GM21723 (cell line): ENCODE data around the gene HSPH1.

Experiments used
- ATAC-seq: cut with Tn5 transposase; IDR thresholded peaks from one replicate; pipeline ENCODE4 v1.9.1; 2021; ENCODE audit warnings: mild to moderate bottlenecking, moderate library complexity; ENCODE audit not compliant: unreplicated experiment

Gene HSPH1

DNA sequence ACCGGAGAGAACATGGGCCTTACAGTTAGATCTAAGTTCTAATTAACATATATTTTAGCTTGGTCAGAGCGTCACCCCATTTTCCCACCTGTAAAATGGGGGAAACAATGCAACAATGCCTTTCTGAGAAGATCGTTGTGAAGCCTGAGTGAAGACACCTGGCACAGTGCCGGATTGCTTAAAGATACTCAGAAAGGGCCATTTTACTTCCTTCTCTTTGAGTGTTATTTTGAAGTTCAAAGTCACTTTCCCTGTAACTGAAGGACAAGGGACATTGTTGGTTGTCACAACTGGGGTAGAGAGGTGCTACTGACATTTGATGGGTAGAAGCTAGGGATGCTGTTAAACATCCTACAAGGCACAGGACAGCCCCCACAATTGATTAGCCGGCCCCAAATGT is 28.1 kb downstream of the HSPH1 start:
- ATAC-seq: no peak

DNA sequence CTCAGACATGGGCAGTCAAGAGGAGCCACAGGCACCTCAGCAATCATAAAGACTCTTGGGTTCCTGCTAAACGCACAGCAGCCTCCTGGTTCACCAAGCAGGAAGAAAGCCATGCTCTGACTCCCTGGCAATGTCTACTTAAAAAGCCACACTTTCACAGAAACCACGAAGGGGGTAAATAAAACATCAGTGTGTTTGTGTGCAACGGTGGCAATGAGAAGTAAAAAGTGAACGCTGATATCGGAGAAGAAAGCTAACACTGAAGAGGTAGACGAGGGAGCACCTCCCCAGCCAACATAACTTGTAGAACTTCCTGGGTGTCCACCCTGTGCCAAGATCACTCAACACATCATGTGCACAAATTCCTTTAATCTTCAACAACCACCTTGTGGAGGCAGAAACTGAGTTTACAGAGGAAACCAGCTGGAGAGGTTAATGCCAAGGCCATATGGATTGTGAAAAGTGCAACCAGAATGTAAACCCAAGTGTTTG is 30.2 kb downstream of the HSPH1 start:
- no peak for ATAC-seq

DNA sequence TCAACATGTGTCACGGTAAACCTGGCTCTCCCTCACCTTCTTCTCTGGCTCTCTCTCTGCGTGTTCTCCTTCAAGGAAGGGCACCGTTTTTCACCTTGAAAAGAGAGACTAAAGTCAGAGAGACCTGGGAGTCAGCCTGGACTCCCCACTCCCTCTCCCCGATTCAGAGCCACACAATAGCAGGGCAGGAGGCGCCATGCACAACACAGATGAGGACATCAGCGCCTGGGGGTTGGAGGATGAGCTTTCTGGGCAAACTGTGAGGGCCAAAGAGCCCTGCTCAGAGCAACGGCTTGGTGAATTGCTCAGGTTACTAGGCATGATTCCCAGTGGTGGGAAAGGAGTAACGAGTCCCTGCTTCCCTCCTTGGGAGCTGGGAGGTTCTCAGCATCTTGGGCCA is 32.3 kb downstream of the HSPH1 start:
- ATAC-seq: no peak

DNA sequence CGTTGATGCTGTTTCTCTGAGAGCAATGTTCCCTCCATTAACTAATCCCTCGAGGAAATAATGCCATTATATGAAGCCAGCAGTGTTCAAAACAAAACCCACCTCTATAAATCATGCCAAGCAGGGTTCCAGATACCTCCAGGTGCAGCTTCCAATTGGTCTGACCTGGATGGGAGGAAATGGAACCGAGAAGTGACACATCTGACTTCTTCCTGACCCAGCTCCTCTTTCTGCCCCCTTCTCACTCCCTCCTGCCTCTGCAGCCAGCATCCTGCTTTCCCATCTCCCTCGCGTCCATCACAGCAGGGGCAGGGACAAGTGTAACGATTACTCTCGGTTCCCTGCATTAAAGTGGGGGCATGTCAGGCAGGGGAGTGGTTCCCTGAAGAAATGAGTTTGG is 37.5 kb downstream of the HSPH1 start:
- ATAC-seq: no peak

DNA sequence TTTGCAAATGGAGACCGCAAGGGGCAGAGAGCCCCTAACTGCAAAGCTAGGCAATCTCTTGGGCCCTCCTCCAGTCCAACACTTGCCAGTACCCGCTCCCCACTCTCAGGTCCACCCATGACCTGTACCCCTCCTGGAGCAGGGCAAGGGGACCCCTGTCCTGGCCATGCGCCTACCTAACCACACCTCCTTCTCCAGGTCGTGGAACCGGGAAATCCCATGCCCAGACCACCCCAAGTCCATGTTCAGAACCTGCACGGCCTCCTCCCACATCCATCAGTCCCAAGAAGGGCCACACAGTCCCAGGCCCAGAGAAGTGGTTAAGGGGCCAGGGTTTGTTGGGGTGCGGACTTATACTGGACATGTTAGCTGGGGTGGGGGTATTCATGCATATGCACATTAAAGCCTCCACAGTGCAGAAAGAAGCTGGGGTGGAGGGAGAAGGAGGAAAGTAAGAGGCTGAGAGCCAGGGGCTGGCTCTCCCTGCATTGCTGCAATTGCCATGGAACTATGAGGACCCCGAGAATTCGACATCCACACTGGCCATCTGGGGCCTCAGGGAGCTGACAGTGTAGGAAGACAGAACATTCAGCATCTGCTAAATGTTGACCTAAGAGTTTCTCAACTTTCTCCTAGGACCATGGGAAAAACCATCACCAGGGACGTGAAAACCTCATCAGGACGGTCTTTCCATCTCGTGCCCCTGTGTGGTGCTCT is 39.0 kb downstream of the HSPH1 start:
- no peak for ATAC-seq

DNA sequence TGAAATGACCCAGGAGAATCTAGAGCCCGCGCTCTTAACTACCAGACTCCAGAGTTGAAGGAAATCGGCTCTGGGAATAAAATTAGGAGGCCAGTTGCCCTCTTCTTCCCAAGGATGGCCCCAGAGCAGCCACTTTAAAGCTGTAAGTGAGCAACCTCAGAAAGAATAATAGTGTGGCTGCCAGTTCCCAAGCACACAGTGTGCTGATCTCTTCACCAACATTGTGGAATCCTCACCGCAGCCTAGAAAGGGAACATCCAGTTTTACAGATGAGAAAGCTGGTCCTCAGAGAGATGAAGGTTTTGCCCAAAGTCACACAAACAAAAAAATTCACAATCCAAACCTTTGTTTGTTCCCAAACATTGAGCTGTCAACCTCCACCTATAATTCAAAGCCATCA is 39.6 kb downstream of the HSPH1 start:
- ATAC-seq: no peak

DNA sequence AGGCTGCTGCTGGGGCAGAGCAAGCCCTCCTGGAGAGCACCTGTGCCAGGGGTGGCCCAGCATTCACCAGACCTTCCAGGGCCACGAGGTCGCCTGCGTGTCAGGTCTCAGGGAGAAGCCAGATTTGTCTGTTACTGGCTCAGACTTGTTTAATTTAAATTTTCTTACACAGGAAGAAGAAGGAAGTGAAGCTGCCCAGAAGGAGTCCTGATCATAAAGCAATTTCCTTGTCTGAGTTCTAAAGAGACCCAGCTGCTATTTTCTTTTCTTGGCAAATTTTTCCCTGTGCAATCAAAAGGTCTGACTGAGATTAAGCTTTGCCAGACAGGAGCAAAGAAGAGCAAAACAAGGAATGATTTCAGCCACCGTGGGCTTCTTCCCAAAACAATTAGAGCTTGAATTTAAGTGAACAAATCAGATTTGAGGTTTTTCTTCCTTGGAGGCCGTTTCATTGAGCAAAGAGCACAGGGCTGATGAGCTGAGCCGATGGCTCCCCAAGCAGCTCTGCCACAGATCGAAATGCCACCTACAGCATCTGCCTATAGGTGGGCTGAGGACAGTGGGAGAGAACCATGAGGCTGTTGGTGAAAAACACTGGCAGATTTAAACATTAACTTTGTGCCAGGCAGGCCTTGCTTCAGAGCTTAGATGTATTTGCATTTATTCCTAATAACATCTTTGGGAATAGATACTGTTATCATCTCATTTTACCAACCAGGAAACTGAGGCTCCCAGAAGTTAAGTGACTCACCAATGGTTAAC is 40.1 kb downstream of the HSPH1 start:
- no peak for ATAC-seq

DNA sequence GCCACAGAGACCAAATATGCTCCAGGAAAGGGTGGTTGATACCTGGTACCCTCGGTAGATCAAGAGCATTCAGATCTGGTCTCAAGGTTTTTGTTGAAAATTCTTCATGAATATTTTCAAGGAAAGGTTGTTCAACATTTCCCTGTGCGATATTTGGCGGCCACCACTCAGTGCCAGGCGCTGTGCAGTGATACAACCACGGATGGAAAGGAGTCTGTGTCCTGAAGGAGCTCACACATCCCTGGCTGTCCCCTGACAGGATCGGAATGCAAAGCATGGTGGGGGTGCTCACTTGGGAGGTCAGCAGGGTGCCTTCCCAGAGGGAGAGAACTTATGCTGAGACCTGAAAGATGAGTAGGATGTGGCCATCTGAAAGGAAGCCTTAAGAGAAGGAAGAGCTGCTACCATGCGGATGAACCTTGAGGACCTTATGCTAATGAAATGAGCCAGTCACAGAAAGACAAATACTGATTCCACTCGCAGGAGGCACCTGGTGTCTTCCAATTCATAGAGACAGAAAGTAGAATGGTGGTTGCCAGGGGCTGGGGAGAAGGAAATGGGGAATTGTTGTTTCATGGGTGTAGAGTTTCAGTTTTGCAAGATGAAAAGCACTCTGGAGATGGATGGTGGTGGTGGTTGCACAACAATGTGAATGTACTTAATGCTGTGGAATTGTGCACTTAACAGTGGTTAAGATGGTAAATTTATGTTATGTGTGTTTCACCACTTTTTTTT is 41.6 kb downstream of the HSPH1 start:
- ATAC-seq: no peak

DNA sequence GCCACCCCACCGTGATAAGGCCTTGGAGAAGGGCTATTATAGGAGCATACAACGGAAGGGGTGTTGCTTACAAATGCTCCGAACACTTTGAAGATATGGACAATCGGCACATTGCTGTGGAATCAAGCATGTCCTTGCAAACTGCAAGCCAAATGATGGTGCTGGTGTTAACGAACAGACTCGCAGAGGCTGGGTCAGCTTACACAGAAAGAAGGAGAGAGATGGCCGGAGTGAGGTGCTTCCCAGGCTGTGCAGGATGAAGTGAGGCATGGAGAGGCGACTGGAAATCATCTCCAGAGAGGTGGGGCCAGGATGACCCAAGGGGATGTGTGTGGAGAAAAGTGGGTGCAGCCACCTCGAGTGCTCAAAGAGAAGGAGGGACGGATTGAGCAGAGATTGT is 42.2 kb downstream of the HSPH1 start:
- no peak for ATAC-seq

DNA sequence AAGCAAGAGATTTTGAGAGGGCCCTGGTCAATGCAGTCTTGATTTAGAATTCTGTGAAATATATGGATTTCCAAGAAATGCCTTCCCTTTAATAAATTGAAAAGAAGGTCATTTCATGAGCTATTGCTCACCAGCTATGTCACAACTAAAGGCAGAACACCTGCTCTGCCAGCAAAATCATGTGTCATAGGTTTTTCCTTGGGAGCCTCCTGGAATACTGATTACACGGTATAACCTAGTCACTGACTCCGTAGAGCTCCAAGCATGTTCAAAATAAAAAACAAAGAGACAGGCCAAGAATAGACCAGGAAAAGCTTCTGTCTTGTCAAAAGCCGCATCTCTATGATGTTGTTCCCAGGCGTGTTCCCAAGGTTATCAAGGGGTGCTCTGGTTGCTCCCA is 45.5 kb downstream of the HSPH1 start:
- ATAC-seq: no peak

DNA sequence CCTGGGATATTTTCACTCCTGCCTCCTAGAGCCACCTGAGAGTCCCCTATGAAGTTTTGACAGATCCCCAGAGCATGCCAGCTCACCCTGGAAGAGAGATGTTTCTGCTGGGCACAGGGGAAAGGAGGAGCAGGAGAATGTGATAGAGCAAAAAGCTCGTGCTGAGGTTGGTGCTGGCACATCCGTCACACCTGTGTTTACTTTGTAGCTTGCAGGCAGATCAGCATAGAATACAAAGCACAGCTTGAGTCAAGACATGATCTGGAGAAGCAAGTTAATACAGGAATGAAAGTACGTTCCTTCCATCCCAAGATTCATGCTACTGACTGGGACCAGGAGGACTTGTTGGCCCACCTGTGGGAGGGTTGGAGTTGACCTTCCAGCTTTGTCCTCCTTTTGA is 46.1 kb downstream of the HSPH1 start:
- ATAC-seq: no peak

DNA sequence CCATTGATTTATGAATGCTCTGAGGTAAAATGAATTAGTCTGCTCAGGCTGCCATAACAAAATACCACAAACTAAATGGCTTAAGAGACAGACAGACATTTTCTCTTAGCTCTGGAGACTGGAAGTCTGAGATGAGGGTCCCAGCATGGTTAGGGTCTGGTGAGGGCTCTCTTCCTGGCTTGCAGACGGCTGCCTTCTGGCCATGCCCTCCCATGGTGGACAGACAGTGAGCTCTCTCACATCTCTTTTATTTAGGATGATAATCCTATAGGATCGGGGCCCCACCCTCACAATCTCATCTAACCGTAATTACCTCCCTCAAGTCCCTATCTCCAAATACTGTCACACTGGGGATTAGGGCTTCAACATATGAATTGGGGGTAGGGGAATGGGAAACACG is 47.1 kb downstream of the HSPH1 start:
- no peak for ATAC-seq

DNA sequence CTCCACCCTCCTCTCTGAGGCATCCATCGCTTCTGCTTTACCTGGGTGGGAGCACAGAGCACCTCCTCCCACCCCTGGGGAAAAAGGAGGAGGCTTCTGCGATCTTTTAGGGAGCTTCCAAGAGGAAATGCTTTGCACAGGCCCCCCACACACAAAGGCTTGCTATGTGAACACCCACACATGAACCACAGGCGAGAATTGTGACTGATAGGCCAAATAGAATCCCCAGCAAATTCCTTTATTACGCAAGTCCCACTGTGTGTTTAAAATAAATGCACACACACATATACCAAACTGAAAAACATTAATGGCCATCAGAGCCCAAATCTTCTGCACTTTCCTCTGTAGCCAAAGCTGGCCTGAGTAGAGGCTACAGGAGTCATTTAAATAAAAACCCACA is 50.6 kb downstream of the HSPH1 start:
- no peak for ATAC-seq

DNA sequence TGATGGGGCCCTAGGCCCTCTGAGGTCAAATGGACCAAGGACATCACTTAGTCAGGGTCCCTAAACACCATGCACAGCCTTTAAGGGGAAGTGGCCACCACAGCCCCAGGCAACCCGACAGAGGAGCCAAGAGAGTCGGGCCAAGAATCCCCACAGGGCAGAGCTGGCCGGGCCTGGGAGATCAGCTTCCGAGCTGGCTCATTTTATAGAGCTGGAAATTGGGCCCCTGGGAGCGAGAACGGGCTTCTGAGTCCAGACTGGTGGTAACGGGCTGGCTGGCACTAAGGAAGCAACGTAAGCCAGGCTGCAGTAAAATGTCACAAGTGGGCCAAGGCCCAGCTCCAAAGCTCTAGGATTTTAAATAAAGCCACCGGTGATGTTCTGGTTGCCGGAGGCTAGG is 51.1 kb downstream of the HSPH1 start:
- ATAC-seq: no peak

DNA sequence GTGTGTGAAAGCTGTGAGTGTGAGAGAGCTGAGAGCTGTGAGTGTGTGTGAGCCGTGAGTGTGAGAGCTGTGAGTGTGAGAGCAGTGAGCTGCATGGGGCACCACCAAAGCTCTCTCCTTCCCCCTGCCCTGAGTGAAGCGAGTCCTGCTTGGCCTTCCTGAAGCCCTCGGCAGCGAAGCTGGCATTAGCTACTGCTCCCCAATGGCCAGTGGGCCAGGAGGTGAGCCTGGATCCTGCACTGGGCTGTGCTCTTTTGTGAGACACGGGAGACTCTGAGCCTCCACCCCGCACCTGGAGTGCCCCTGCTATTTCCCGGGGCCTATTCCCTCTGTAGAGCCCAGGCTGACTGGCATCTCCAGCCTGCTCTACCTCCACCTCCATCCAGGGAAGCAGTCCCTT is 51.5 kb downstream of the HSPH1 start:
- no peak for ATAC-seq

DNA sequence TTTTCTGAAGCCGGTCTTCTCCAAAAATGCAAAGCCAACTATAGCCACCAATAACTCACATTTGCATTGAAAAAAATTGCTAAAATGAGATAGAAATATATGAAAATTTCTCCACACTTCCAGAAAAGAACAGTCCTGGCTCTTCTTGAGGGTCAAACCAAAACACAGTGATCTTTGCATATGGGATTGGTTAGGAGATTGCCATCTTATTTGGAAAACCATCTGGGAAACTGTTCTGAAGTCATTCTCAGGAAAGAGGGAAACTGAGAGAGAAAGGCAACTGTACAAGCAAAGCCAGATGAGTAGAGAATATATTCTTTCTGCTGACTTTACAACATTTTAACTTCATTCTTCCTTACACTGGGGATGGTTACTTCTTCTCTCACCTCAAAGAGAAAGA is 54.6 kb downstream of the HSPH1 start:
- no peak for ATAC-seq

DNA sequence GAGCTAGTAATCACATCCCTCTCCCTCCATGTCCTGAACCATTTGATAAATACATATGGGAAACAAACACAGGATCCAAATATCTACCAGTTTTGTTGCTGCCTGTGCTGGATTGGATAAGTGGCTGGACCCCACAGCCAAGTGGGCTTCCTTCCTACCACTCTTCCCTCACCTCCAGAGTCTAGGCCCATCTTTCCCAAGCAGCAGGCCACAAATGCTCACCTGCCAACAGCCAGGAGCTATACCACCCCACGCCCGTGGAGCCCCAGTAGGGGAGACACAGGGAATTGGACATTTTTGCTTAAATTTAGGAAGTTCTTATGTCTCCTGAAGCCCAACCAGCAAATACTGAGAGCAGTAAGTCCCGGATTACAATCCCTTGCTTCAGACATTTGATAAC is 55.8 kb downstream of the HSPH1 start:
- ATAC-seq: no peak

DNA sequence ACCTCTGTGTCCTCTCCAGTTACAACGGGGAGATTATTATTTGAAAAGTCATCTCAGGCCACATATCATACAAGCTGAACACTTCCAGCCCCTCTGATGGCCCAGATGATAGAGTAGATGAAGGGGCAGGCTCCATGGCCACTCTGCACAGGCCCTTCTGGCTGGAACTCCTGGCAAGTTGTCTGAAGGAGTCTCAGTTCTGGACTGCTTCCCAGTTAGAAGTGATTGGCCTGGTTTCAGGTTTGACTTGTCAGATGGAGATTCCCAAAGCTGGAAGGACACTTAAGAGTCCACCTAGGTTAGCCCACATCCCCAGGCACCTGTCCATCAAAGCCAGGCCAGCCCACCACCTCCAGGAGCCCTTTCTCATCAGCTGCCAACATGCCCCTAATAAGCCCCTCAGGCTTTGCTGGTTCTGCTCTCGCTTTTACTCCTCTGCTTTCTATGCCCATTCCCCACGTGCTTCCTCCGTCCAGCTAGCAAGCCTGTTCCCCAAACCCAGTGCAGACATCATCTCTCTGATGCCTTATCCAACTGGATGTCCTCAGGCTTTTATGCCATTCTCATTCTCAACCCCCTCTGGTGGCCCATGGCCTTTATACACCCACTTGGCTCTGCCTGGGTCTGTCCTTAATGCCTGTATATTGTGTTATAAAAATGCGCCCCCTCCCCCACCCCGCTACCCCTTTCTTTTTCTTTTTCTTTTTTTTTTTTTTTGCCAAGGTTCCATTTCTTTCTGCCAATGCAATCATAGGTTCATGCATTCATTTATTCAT is 56.5 kb downstream of the HSPH1 start:
- no peak for ATAC-seq

DNA sequence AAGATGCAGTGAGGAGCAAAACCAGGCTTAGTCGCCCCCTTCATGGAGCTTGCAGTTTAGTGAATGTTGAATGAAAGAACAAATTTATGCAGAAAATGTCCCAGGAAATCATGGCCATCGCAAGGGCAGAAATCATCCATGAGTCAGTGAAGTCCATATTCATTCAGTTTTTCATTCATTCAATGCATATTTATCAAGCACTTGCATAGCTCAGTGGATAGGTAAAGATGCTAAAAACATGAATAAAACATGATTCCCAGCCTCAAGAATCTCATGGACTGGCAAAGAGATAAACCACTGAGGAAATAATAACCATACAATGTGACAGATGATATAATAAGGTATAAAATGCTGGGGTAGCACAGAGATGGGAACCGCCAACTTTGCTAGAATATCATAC is 58.8 kb downstream of the HSPH1 start:
- no peak for ATAC-seq

DNA sequence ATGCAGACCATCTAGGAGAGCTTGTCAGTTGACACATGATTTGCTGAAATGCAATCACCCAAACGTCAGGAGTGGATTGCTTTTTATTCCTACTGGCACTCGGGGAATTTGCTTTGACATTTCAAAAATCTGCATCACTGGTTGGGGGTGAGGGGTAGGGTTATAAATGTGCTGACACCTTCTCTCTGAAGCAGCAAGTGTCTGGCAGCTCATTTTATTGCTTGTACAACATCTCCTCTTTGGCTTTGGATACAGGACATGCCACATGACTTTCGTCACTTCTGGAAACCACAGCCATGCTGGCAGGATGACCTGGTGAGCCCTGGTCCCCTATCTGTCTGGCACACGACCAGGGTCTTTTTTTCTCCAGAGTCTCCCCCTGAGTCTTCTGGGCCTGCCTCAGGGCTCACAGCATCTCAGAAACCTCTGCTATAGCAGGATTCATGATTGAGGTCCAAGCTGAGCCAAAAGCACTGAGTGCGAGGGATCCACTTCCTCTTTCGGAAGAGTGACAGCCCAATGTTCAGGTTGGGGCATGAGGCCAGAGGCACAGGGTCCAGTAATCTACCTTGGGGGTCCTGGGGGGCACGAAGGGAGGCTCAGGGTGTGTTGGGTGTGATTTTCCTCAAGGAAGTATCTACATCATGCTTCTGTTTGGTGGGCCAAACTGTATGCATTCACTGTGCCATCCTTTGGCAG is 60.1 kb downstream of the HSPH1 start:
- ATAC-seq: no peak

DNA sequence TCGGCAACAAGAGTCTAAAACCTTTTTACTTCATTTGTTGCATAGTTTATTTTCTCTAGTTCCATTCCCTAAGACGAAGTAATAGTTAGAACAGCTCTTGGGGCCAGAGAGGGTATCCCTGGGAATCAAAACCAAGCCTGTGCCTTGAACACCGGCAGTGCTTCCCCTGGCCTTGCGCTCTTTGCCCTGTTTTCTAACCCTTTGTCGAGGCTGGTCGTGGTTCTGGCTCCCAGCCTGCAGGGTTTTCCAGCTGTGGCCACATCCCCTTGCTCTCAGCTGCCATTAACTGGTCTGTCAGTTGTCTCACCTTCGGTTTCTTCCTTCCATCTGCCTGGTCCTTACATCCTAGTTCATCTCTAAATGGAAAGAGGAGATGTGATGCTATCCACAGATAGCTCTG is 61.0 kb downstream of the HSPH1 start:
- no peak for ATAC-seq
